Brain microvascular endothelial cell (primary cell): ENCODE results near the gene AR.
A peak's percentile ranks its signal among the peaks of the same experiment; 100 is the strongest.

Source experiments
- DNase-seq: peaks from one replicate; pipeline ENCODE4 v3.0.0-alpha.2; 2020
- H3K27ac ChIP-seq: fragments of 250-450 bp; sonication (Bioruptor Pico); 2 replicates; pipeline ENCODE4 v1.5.1; 2020; ENCODE audit warnings: mild to moderate bottlenecking, moderate library complexity
- H3K27me3 ChIP-seq: fragments of 250-450 bp; sonication (Bioruptor Pico); replicated peaks from 2 replicates; pipeline ENCODE4 v1.5.1; 2020; ENCODE audit warnings: mild to moderate bottlenecking
- H3K36me3 ChIP-seq: fragments of 250-450 bp; sonication (Bioruptor Pico); replicated peaks from 2 replicates; pipeline ENCODE4 v1.5.1; 2020; ENCODE audit warnings: mild to moderate bottlenecking
- H3K4me3 ChIP-seq: 2 replicates; pipeline ENCODE4 v1.5.1; 2011; ENCODE audit warnings: low read depth, mild to moderate bottlenecking, control low read depth, low read length, moderate library complexity
- in situ Hi-C: cut with HindIII; loops from 2 replicates; pipeline ENCODE4 v1.10.0; 2017; ENCODE audit warnings: low sequenced_read_pairs, low pct_ligation_motif_present
- TF ChIP-seq, protein P1 (sequence below): IDR thresholded peaks from 2 replicates; pipeline ENCODE4 v1.5.1; 2011; ENCODE audit warnings: low read depth, mild to moderate bottlenecking, moderate library complexity, low read length, control low read depth, inconsistent platforms; ENCODE audit errors: missing control alignments

Gene AR

GRCh38 chrX:67610282-67610681, 66.5 kb downstream of the AR start:
- H3K27me3 ChIP-seq = no peaks in the 10 kb centered on the region
- TF ChIP-seq, protein P1, sequence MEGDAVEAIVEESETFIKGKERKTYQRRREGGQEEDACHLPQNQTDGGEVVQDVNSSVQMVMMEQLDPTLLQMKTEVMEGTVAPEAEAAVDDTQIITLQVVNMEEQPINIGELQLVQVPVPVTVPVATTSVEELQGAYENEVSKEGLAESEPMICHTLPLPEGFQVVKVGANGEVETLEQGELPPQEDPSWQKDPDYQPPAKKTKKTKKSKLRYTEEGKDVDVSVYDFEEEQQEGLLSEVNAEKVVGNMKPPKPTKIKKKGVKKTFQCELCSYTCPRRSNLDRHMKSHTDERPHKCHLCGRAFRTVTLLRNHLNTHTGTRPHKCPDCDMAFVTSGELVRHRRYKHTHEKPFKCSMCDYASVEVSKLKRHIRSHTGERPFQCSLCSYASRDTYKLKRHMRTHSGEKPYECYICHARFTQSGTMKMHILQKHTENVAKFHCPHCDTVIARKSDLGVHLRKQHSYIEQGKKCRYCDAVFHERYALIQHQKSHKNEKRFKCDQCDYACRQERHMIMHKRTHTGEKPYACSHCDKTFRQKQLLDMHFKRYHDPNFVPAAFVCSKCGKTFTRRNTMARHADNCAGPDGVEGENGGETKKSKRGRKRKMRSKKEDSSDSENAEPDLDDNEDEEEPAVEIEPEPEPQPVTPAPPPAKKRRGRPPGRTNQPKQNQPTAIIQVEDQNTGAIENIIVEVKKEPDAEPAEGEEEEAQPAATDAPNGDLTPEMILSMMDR = no peak
- DNase-seq = no peak
- in situ Hi-C loops = no loop called here
- H3K4me3 ChIP-seq = no peak overlapping the region
- no peak overlapping the region for H3K27ac ChIP-seq
- no peaks in the 10 kb centered on the region for H3K36me3 ChIP-seq

DNA sequence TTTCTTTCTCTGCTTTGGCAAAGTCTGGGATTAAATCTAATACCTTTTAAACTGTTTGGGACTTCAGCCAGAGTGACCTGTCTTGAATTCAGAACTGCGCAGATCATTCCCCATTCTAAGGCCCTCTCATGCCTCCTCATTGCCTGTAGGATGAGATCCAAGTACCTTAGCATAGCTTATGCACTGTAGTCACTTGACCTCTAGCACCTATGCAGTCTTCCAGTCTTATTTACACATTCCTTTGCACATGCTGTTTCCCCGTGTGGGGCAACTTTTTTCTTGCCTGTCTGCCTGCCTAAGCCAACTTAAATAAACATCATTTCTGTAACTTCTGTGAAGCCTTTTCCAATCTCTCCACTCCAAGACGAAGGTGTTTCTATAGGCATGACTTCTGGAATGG, 68.4 kb downstream of the AR start:
- in situ Hi-C loops = no loop called here

GRCh38 chrX:67613366-67613765, 69.5 kb downstream of the AR start:
- H3K27me3 ChIP-seq = no peaks in the 10 kb centered on the region
- no peak overlapping the region for H3K4me3 ChIP-seq
- no peak for DNase-seq
- in situ Hi-C loops = no loop called here
- TF ChIP-seq, protein P1 = no peak
- H3K27ac ChIP-seq = peak overlapping the region; percentile 81
- H3K36me3 ChIP-seq = no peaks in the 10 kb centered on the region

More for the DNA sequence above, 68.4 kb downstream of the AR start:
- TF ChIP-seq, protein P1 = no peak
- Histone ChIP-seq H3K27ac (no peak overlapping the region), H3K27me3 (no peaks in the 10 kb centered on the region), H3K36me3 (no peaks in the 10 kb centered on the region), H3K4me3 (no peak overlapping the region)
- DNase-seq = no peak

DNA sequence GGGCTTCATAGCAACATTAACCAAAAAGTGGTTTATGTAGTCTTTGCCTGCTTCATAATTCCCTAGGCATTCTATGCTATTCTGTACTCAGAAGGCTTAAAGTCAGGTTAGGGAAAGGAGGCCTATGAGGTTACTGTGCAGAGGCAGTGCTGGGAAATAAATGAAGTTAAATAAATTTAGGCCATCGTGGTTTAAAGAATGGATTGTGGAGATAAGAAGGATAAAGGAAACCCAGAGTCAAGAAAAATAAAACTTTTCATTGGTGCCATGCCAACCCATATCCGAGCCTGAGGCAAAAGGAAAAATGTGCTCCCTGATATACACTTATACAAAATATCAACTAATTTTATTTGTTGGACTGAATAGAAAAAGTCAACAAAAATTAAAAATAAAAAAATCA, 70.2 kb downstream of the AR start:
- Histone ChIP-seq H3K27me3 (no peaks in the 10 kb centered on the region), H3K4me3 (no peak overlapping the region), H3K27ac (peak overlapping the region; percentile 81), H3K36me3 (no peaks in the 10 kb centered on the region)
- TF ChIP-seq, protein P1 = no peak
- in situ Hi-C loops = no loop called here
- DNase-seq = peak; percentile 18

DNA sequence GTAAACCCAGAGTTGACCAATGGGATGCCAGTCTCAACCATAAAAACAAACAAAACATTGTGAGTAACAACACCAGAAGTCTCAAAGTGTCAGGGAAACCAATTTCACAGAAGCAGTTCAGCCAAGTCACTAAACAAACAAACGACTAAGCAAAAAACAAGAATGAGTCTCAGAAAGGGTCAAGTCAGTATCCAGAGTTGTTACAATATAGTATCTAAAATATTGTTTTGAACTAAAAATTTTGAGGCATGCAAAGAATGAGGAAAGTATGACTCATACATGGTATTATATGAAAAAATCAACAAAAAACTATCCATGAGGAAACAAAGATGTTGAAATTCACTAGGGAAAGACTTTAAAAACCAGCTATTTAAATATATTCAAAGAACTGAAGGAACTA, 70.6 kb downstream of the AR start:
- peak; percentile 68 for DNase-seq
- TF ChIP-seq, protein P1 = no peak
- Histone ChIP-seq H3K27me3 (no peaks in the 10 kb centered on the region), H3K4me3 (no peak overlapping the region), H3K27ac (peak overlapping the region; percentile 81), H3K36me3 (no peaks in the 10 kb centered on the region)
- in situ Hi-C loops = no loop called here

- H3K36me3 ChIP-seq = no peaks in the 10 kb centered on the region
- H3K4me3 ChIP-seq = no peak overlapping the region
- DNase-seq = peak; percentile 64
- TF ChIP-seq, protein P1 = no peak
- H3K27me3 ChIP-seq = no peaks in the 10 kb centered on the region
- H3K27ac ChIP-seq = no peak overlapping the region
- in situ Hi-C loops = no loop called here
These were observed 75.4 kb downstream of the AR start for GRCh38 chrX:67619253-67619652.
